Posterior cingulate gyrus (tissue), 11 donors: ENCODE measurements around the gene LMF1.
A peak's percentile ranks its signal among the peaks of the same experiment; 100 is the strongest.

ENCODE experiments used
- DNase-seq, 10 donors: peaks; one replicate each; pipeline versions ENCODE4 v3.0.0 to v3.0.0-alpha.2; 2020 to 2021; ENCODE audit warnings: mixed read lengths in 3 of 10
- intact Hi-C: fragments of 100-400 bp; cut with DNase I; formaldehyde crosslinking; loops from one replicate; pipeline ENCODE4 v1.15.1; 2023

LMF1 gene

DNA sequence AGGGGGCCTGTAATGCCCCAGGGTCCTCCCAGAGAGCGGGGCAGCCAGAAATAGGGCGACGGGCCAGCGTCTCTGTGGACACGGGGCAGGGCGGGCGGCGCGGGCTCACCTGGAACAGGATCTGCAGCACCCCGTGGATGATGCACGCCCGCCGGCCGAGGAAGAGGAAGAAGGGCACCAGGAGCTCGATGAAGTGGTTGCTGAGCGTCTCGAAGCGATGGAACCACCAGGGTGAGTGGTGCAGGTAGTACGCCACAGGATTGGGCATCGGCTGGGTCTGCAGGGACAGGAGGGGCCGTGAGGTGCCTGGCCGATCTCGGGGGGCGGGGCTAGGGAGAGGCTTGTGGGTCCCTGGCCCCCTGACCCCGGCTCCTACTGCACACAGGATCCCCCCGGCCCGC, 91.3 kb downstream of the LMF1 start:
- DNase-seq, result peak in 3 of 10 donors; percentile 61 to 81 (median 63)
- intact Hi-C loops, result no loop called here

DNA sequence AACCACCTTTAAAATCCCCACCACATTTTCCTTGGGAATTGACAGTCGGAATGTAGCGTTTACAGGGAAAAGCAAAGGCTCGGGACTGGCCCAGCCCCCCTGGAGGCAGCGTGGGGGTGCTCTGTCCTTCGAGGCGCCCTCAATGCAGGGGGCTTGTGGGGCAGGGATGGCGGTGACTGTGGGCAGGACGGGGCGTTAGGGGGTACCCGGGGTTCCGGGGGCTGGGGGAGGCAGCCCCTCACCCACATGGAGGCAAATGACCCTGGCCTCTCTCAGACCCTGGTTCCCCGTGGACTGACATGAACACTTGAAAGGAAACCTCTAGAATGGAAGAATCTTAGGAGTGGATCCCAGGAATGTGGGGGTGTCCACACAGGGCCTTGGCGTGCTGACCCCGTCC, 91.9 kb downstream of the LMF1 start:
- intact Hi-C loops, result no loop called here
- peak in 3 of 10 donors; percentile 48 to 69 (median 63) for DNase-seq

DNA sequence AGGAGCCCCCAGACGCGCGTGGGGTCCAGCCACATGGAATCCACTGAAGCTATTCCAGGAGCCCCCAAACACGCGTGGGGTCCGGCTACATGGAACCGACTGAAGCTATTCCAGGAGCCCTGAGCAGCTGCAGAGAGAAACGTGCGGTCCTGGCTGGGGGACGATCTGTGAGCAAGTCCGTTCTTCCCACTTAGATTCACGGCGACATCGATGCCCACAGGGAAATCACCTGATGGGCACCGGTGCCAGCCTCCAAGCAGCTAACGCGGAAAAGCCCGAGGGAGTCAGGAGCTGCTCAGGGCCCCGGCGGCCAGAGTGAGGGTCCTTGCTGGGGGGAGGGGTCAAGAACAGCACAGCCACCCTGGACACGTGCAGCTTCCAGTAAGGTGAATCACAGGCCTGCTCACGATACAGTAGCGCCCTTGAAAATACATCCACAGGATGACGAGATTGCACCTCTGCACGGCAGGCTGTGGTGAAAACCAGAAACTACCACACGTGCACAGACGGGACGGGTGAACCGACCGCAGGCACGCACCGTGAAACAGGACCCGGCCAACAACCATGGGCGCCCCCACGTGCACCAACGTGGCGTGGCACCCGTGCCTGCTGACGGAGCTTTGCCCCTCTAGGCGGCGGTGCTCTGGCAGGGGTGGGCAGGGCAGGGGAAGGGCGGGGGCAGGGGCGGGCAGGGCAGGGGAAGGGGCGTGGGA, 92.6 kb downstream of the LMF1 start:
- DNase-seq, result peak in 3 of 10 donors; percentile 56 to 89 (median 62)
- intact Hi-C loops, result no loop called here

DNA sequence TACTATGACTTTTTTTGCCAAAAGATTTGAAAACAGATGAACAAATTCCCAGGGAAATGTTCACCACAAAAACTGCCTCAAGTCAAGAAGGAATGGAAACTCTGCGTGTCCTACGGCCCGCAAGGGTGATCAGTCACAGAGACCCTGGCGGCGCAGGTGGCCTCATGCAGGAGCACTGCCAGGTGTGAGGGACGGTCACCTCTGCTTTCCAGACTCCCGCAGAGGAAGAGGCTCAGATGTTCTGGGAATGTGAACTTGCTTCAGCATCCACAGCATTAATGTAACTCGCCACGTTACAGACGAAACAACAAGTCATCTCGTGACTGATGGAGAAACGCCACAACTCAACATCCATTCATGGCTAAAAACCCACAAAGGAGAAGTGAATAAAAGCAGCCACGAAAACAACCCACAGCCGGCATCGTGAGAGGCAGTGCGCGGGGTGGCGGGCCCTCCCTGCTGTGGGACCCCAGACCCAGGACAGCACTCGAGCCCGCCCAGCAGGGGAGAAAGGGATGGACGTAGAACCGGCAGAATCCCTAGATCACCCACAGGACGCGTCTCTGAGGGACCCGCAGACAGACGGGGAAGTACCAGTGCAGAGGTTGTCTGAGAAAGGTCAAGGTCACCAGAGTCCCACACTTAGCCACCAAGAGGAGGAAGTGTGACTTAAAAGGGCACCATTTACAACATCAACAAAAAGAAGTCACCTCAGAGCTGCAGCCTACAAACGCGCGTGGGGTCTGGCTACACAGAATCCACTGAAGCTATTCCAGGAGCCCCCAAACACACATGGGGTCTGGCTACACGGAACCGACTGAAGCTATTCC, 93.3 kb downstream of the LMF1 start:
- DNase-seq, result peak in 3 of 10 donors; percentile 44 to 82 (median 56)
- intact Hi-C loops, result no loop called here

DNA sequence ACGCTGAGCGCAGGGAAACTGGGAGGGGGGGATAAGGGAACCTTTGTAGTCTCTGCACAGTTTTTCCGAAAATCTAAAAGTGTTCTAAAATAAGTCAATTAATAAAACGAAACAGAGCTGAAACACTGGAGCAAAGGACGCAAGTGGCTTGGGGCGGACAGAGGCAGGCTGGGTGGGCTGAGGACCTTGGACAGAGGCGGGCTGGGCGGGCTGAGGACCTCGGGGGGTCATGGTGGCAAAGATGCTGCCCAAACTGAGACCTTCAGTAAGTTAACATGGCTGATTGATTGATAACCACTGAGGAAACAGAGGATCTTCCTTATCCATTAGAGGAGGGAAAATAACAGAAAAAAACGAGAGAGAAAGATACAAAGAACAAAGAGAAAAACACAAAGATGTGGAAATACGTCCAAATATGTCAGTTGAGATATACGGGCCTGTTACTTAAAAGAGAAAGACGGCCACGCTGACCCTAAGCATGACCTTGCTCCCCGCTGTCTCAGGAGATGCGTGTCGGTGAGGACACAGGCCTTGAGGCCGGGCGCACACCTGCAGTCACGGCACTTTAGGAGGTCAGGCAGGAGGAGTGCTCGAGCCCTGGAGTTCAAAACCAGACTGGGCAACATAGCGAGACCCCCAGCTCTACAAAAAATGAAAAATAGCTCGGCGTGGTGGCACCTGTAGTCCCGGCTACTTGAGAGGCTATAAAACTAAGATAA, 94.1 kb downstream of the LMF1 start:
- intact Hi-C loops, result no loop called here
- DNase-seq, result peak in 3 of 10 donors; percentile 37 to 59 (median 41)

DNA sequence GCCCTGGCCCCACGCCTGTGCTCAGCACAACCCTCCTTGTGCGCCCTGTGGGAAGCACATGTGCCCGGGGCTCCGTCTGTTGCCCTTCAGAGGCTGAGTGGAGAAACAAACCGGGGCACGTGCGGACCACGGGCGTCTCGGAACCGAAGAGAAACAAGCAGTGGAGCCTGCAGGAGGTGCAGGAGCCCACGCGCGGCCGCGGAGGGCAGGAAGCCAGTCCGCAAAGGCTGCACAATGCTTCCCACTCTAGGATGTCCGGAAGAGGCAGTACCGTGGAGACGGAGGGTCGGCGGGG, 94.8 kb downstream of the LMF1 start:
- DNase-seq, result peak in 2 of 10 donors; percentile 62 to 74
- intact Hi-C loops, result no loop called here

DNA sequence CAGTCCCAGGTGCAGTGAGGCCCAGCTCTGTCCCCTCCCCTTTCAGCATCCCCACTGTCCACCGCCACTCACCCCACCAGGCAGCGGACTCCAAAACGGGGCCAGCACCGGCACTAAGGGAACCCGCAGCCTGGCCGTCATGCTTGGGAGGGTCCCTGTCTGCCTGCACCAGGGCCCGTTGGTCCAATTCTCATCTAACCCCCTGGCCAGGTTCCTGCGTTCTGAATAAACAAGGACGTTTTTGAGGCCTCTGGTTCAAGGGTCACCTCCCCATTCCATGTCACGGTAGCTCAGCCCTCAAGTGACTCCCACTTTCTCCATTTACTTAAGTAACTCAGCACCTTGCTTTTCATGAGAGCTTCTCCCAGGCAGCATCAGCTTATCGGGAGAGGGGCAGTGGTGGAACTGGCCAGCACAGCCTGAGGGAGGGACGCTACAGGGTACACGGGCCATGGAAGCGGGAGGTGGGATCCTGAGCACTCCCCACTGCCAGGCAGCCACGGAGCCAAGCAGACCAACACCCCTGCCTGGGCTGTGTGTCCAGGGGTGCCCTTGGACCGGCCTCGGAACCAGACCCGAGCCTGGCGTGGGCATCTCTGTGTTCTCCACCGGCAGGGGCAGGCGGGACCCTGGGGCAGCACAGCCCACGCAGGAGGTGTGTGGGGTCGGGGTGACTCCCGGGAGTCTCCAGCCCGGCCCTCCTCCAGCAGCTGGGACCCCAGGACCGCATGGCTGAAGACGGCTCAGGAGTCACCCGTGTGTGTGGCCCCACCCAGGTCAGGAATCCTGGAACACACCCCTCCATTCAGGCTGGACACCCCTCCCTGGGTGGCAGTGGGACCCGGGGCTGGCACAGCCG, 95.4 kb downstream of the LMF1 start:
- DNase-seq, result peak in 3 of 10 donors; percentile 59 to 79 (median 67)

DNA sequence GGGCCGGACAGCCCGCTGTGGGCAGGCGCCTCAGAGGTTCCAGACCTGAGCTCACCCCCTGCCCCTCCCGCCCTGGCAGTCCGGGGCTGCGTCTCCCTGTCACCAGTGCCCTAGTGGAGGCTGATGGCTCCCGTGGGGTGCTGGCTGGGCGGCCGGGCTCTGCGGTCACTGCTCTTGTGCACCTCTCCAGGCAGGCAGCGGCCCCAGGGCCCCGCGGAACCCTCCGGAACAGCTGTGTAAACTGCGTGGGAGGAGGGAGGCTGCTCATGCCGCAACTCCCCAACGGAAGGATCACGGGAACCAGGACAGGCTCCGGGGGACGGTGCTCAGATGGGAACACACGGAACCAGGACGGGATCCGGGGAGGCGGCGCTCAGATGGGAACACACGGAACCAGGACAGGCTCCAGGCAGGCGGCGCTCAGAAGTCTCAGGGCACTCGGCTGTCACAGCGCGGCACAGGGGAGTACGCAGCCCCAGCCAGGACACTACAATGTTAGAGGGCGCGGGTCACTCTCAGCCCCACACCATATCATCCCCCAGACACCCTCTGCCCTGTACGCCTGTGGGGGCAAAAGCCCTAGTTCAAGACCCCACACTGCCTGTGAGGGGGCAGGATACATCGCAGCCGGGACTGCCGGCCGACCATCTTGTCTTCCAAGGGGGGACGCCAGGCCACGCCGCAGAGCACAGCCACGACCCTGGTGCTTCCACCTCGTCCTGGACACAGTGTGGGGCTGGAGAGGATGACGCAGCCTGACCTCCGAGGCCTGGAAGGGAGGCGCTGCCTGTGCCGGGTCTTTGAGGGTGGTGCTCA, 96.2 kb downstream of the LMF1 start:
- intact Hi-C loops, result no loop called here
- DNase-seq, result peak in 3 of 10 donors; percentile 59 to 85 (median 76)

More for the DNA sequence above, 95.4 kb downstream of the LMF1 start:
- intact Hi-C loops, result no loop called here

DNA sequence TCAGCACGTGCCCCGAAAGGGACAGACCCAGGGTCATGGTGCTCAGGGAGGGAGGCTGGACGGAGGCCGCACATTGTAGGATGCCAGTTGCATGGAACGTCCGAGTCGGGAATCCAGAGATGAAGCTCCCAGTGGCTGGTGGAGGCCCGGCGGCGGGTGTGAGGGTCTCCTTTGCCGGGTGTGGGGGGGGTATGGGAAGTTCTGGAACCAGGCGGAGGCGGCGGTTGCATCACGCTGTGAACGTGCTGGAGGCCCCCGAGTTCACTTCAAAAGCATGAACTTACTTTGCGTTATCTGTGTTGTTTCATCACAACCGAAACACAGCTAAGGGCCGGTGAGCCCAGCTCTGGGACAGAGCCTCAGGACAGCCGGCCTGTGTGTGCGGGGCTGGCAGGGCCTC, 96.9 kb downstream of the LMF1 start:
- intact Hi-C loops, result no loop called here
- peak in 2 of 10 donors; percentile 62 to 67 for DNase-seq

DNA sequence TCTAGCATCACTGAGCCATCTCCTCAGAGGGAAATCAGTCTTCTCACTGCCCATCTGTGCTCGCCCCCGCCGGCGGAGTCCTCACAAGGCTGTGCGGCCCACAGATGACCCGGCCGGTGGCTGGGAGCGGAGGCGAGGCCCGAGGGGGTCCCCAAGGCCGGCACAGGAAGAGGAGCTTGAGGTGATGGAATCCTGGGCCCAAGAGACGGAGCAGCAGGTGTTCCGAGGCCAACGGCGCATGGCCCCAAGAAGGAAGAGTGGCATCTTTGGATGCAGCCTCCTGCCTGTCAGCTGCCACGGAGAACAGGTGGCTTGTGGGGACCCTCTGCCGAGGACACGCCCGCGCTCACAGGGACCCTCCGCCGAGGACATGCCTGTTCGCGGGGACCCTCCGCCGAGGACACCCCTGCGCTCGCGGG, 97.5 kb downstream of the LMF1 start:
- peak in 3 of 10 donors; percentile 37 to 71 (median 46) for DNase-seq
- intact Hi-C loops, result no loop called here

DNA sequence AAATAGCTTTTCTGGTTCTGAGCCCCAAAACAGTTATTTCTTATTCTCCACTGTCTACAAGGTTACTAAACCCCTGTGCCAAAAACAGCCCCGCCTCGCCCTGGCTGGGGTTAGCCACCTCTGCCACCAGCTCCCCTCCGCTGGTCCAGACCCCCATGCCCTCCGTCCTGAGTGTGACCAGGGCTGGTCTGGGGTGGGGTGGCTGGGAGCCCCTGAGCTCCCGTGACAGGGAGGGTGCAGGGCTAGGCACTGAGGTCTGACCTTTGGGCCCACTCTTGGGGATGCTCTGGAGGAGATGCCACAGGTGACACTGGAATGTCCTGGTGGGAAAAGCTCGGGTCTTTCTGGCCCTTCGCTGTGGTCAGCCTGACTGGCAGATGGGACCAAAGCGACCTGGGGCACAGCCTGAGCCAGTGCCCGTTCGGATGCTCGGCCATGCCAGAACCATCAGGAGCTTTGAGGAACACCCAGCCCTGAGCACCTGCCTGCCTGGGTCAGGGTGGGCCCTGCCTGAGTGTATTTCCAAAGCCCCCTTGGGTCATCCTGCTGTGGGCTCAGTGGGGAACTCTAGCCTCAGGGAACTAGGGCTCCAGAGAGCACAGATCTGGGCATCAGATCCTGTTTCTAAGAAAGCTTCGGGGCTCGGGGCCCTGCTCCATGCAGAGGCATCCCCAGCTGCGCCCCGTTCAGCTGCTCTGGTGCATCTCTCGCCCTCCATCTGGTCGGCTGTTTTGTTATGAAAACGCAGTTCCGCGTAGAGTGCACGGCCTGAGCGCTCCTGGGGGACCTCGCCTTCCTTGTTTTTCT, 98.1 kb downstream of the LMF1 start:
- intact Hi-C loops, result no loop called here
- peak in 3 of 10 donors; percentile 53 to 83 (median 67) for DNase-seq

DNA sequence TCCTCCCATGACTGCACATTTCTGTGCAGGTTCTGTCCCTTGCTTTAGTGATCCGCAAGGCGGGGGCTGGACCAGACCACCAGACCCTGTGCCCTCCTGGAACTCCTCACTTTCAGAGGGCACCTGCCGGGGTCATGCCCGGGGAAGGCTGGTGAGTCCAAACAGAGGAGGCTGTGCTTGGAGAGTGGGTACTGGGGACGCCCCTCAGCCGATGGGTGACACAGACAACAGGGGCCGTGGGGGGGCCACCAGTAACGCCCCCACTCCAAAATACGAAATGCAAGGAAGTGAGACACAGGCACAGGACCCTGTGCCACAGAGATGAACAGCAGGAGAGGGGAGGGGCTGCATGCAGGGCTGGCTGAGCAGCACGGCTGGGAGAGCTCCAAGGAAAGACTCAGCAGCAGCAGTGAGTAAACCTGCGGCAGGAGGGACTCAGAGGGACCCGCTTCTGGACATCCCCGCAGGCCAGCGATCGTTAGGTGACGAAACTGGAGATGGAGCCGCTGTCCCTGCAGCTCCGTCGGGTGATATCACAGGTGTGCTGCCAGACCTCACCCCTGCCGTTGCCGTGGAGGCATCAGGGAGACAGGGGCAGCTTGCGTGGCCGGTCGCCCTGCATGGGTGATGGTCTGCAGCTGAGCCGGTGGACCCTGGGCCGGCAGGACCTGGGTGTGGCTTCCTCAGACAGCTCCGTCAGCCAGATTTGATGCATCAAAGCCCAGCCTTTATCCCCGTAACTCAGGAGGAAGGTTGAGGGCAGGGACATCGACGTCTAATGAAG, 99.0 kb downstream of the LMF1 start:
- DNase-seq, result peak in 3 of 10 donors; percentile 42 to 82 (median 75)
- intact Hi-C loops, result no loop called here

DNA sequence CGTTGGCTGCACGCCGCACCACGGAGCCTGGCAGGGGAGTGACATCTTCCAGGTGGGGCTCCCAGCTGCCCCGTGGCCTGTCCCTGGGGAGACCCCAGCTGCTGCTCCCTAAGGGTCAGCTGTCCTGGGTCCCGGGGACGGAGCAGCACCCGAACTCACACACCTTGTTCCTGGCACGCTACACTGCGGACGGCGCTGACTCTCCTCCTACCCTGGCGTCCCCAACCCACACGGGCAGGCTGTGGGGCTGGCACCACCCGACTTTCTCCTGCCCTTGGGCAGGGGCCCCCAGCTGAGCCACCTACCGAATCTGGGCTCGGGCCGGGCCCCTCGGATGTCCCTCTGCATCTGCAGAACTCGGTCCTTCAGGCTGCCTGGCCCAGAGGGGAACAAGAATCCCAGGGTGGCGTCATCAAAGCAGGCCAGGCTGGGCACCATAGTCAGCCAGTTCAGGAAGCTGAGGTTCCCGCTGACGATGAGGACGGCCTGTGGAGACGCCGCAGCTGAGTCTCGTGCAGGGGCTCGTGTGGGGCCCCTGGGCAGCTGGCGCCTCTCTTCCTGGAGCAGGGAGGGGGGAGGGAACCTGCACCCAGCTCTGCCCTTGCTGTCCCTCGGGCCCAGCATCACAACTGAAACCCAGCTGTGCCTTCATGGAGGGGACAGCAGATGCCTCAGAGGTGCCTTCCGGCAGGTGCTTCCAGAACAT, 99.8 kb downstream of the LMF1 start:
- intact Hi-C loops, result no loop called here
- peak in 3 of 10 donors; percentile 65 to 86 (median 84) for DNase-seq

DNA sequence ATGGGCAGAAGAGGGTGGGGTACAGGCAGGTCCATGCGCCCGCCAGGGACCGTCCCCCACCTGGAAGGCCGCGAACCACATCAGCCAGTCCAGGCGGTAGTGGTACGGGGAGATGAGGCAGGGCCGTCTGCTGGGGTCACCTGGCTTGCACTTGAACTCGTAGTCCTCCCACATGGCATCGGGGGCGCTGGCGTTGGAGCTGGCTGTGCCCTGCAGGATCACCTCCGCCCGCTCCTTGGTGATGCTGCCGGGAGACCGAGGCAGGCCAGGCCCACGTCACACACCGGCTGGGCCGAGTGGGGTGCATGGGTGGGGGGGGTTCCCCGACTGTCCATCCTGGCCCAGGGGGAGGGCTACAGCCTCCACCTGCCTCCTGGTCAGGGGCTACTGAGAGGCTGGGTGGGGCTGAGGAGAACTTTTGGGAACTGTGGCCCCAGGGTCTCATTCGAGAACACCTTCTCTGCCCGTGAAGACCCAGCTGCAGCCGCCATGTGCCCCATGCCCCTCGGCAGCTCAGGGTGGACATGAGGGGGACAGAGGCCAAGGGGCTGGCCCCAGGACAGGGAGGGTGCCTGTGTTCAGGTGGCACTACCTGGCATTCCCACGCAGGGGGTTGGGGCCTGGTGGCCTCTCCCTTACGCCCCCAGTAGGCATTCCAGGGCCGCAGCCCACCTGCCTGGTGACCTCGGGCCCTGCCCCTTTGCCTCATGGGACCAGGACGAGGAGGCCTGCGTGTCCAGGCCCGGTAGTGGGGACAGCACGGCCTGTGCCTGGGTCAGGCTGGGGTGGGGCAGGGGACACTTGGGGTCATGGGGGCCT, 100.8 kb downstream of the LMF1 start:
- intact Hi-C loops, result no loop called here
- DNase-seq, result peak in 3 of 10 donors; percentile 64 to 83 (median 77)

DNA sequence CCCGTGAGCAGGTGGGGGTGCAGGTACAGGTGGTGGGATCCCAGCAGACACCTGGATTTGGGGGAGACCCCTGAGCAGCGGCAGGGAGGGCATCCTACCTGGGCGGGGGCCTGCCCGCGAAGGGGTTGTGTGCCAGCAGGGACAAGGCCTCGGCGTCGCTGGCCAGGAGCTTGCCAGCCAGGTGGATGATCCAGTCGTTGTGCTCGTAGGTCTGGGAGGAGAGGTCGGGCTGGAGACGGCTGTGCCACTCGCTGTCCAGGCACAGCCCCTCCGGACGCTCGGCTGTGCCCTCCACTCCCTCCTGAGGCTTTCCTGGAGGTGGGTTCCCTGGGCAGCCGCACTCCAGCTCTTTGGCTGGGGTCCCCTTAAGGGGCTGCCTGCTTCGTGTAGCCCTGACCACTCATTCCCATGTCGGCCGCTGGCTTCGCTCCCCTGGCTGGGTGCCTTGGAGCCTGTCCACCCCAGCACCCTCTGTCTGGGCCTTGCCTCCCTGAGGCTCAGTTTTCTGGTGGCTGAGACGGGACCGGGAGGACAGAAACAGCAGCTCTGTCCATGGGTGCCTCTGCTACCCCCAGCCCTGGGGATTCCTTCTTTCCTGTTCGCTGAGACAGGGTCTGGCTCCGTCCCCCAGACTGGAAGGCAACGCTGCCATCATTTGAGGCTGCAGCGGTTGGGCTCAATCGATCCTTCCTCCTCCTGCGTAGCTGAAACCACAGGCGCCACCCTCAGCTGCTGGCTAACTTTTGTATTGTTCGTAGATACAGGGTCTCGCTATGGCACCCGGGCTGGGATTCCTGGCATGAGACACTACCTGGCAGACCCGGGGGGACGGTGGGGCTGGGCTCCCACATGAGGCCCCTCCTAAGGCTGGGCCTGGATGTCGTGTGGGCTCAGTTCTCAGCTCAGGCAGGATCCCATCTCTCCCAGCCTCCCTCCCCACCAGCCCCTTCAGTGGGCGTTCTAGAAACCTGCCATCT, 101.7 kb downstream of the LMF1 start:
- intact Hi-C loops, result no loop called here

More for the DNA sequence above, 101.7 kb downstream of the LMF1 start:
- DNase-seq, result peak in 3 of 10 donors; percentile 63 to 82 (median 76)
